Upper lobe of left lung (tissue), 4 donors: ENCODE data around the gene HERC4.

Experiments
- POLR2A ChIP-seq, 4 donors: fragments of 450-650 bp; IDR thresholded peaks; one replicate each; pipeline ENCODE4 v1.5.1; 2016 to 2017; ENCODE audit warnings: antibody characterized with exemption in 4 of 4, mild to moderate bottlenecking in 2 of 4
- POLR2AphosphoS5 ChIP-seq, 2 donors: sonication (generic); formaldehyde crosslinking; IDR thresholded peaks; one replicate each; pipeline ENCODE4 v1.5.1; 2017; ENCODE audit warnings: antibody characterized with exemption in 2 of 2

DNA sequence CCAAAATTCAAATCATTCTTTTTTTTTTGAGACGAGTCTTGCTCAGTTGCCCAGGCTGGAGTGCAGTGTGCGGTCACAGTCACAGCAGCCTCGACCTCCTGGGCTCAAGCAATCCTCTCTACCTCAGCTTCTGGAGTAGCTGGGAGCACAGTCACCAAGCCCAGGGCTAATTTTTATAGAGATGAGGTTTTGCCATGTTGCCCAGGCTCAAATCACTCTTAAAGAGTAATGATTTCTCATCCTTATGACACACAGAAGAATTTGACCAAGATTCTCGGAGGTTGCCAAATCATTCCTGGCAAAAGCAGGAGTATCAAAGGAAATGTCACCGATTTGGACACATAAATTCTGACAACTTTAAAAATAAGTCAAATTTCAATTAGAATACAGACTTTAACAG lies 151.5 kb downstream of the HERC4 start:
- TF ChIP-seq POLR2AphosphoS5 (IDR thresholded peaks at IDR 0.05) (no peak), POLR2A (IDR thresholded peaks at IDR 0.05) (no peak)
